ENCODE results near the gene COL25A1. TPM values are rescaled to one million over a fixed set of nuclear protein-coding genes. Genes with fewer than 3 reads are reported as not detected.

The COL25A1 gene
- total RNA-seq, 1 experiment from 2014 or later = not detected

DNA sequence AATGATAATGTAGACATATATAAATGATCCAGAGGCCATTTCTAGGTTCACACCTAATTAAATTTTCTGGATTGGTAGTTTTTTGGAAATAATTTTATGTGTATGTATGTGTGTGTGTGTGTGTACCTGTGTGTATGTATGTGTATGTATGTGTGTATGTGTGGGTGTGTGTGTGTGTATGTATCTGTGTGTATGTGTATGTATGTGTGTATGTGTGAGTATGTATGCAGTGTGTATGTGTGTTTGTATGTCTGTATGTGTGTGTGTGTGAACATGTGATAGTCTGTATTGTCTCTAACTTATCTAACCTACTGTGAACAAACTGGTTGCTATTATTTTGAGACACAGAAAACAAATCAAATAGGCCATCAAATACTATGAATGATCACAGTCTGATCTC, 152.6 kb downstream of the COL25A1 start:
- no peaks in the 10 kb centered on the region for H3K79me2 ChIP-seq (ENCODE audit: insufficient read depth, low read length)
- CTCF ChIA-PET = no interaction called here
- TF ChIP-seq, protein P1, sequence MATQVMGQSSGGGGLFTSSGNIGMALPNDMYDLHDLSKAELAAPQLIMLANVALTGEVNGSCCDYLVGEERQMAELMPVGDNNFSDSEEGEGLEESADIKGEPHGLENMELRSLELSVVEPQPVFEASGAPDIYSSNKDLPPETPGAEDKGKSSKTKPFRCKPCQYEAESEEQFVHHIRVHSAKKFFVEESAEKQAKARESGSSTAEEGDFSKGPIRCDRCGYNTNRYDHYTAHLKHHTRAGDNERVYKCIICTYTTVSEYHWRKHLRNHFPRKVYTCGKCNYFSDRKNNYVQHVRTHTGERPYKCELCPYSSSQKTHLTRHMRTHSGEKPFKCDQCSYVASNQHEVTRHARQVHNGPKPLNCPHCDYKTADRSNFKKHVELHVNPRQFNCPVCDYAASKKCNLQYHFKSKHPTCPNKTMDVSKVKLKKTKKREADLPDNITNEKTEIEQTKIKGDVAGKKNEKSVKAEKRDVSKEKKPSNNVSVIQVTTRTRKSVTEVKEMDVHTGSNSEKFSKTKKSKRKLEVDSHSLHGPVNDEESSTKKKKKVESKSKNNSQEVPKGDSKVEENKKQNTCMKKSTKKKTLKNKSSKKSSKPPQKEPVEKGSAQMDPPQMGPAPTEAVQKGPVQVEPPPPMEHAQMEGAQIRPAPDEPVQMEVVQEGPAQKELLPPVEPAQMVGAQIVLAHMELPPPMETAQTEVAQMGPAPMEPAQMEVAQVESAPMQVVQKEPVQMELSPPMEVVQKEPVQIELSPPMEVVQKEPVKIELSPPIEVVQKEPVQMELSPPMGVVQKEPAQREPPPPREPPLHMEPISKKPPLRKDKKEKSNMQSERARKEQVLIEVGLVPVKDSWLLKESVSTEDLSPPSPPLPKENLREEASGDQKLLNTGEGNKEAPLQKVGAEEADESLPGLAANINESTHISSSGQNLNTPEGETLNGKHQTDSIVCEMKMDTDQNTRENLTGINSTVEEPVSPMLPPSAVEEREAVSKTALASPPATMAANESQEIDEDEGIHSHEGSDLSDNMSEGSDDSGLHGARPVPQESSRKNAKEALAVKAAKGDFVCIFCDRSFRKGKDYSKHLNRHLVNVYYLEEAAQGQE (IDR thresholded peaks at IDR 0.05; ENCODE audit: low read depth) = no peak
- TF ChIP-seq EZH2phosphoT487 (IDR thresholded peaks at IDR 0.05; ENCODE audit: borderline replicate concordance) (no peak), SRF (IDR thresholded peaks at IDR 0.05; ENCODE audit: low read depth) (no peak), TCF7L2 (IDR thresholded peaks at IDR 0.05; ENCODE audit: borderline replicate concordance, extremely low read depth, insufficient read depth, insufficient read length) (no peak), CBX3 (IDR thresholded peaks at IDR 0.05; ENCODE audit: low read depth) (no peak), POLR2A (IDR thresholded peaks at IDR 0.05; ENCODE audit: borderline replicate concordance, extremely low read depth, insufficient read depth, insufficient read length) (no peak), FOSL1 (IDR thresholded peaks at IDR 0.05; ENCODE audit: low read depth) (no peak), ZFX (IDR thresholded peaks at IDR 0.05) (no peak)
- POLR2A ChIA-PET = no interaction called here
- intact Hi-C loops (cut with micrococcal nuclease) = no loop called here
- H3K9me3 ChIP-seq (ENCODE audit: control insufficient read depth in 1 of 2, insufficient read depth in 1 of 2, low read depth in 1 of 2, low read length in 2 of 2) = no peaks in the 10 kb centered on the region
- H3K9me2 ChIP-seq (ENCODE audit: insufficient read depth) = no peaks in the 10 kb centered on the region
- DNase-seq (ENCODE audit: low read depth, low spot score) (no peak), ATAC-seq (no peak)
- H2AFZ ChIP-seq (ENCODE audit: low read depth, low read length, poor library complexity, severe bottlenecking) = no peak overlapping the region
- RAD21 ChIA-PET (ENCODE audit: low non-redundant PET in 1 of 2, low total read pairs in 2 of 2, uncharacterized antibody in 2 of 2, unreplicated experiment in 2 of 2) = no interaction called here
- no TSS peak for BruUV-seq (replicated peaks)
- no peaks in the 10 kb centered on the region for H3K4me1 ChIP-seq (ENCODE audit: control insufficient read depth in 1 of 2, insufficient read depth in 2 of 2, low read length in 2 of 2)
- H3K27ac ChIP-seq (ENCODE audit: low read depth, low read length) = no peak overlapping the region
- H3K36me3 ChIP-seq (ENCODE audit: control insufficient read depth in 1 of 2, insufficient read depth in 2 of 2, low read length in 2 of 2) = no peaks in the 10 kb centered on the region
- H3K4me3 ChIP-seq (replicated peaks in 1 of 2; ENCODE audit: low read depth in 1 of 2, low read length in 2 of 2) = no peak overlapping the region
- no peak overlapping the region for H3K9ac ChIP-seq (ENCODE audit: low read length)
- H3K4me2 ChIP-seq (ENCODE audit: low read length) = no peak overlapping the region
- peaks cover 57% of the 10 kb centered on the region for H3K27me3 ChIP-seq (ENCODE audit: insufficient read depth, low read length)
- no peaks in the 10 kb centered on the region for H4K20me1 ChIP-seq (ENCODE audit: insufficient read depth)
